SK-N-SH (cell line): ENCODE data around the gene PARN. TPM values are rescaled to one million over a fixed set of nuclear protein-coding genes. Genes with fewer than 3 reads are reported as not detected.
A peak's percentile ranks its signal among the peaks of the same experiment; 100 is the strongest.

ENCODE experiments used
- CTCF ChIA-PET: fragments of 300-600, 350-600 bp; formaldehyde crosslinking; extraction: SDS; loops from one replicate; lab custom pipeline; 2021; lab: Yijun Ruan, JAX
- POLR2A ChIA-PET: fragments of 350-600 bp; sonication (Branson Sonifier 250); formaldehyde crosslinking; extraction: SDS; loops from one replicate; lab custom pipeline; 2020; ENCODE audit warnings: antibody characterized with exemption, inconsistent platforms; lab: Yijun Ruan, JAX
- DNase-seq: peaks from one replicate; pipeline ENCODE4 v3.0.0; 2012
- H2AFZ ChIP-seq: fragments of 200-600 bp; sonication (generic); 2 replicates; pipeline ENCODE4 v1.8.1; 2016; ENCODE audit warnings: antibody characterized with exemption, mild to moderate bottlenecking, low read depth
- H3F3A ChIP-seq: fragments of 200-600 bp; sonication (generic); replicated peaks from 2 replicates; pipeline ENCODE3; 2016; ENCODE audit warnings: antibody characterized with exemption, mild to moderate bottlenecking; ENCODE audit not compliant: insufficient read depth
- H3K27ac ChIP-seq, 2 experiments: fragments of 200-500 bp in 1 of 2; fragments of 200-600 bp in 1 of 2; sonication (Bioruptor generic) in 1 of 2; sonication (generic), shearing (Covaris generic) in 1 of 2; 2 replicates each; pipeline versions ENCODE4 v1.5.1 to v1.6.1; 2014 to 2016; ENCODE audit warnings: low read depth in 2 of 2, inconsistent platforms in 1 of 2, low read length in 1 of 2, mild to moderate bottlenecking in 1 of 2, mixed read lengths in 1 of 2
- H3K27me3 ChIP-seq: fragments of 200-600 bp; sonication (generic), shearing (Covaris generic); 2 replicates; pipeline ENCODE4 v1.6.1; 2016; ENCODE audit warnings: mixed run types; ENCODE audit not compliant: insufficient read depth
- H3K36me3 ChIP-seq, 2 experiments: fragments of 200-500 bp in 1 of 2; fragments of 200-600 bp in 1 of 2; sonication (Bioruptor generic) in 1 of 2; sonication (generic) in 1 of 2; replicated peaks in 1 of 2; 2 replicates each; pipeline versions ENCODE3 to v1.5.1; 2014 to 2016; ENCODE audit warnings: low read length in 1 of 2, mild to moderate bottlenecking in 1 of 2; ENCODE audit not compliant: insufficient read depth in 2 of 2, control insufficient read depth in 1 of 2
- H3K4me1 ChIP-seq, 2 experiments: fragments of 200-500 bp in 1 of 2; fragments of 200-600 bp in 1 of 2; sonication (Bioruptor generic) in 1 of 2; sonication (generic), shearing (Covaris generic) in 1 of 2; 2 replicates each; pipeline versions ENCODE4 v1.5.1 to v1.6.1; 2014 to 2016; ENCODE audit warnings: low read depth in 1 of 2, low read length in 1 of 2, mixed run types in 1 of 2; ENCODE audit not compliant: insufficient read depth in 2 of 2, control insufficient read depth in 1 of 2
- H3K4me2 ChIP-seq: fragments of 200-600 bp; sonication (generic), shearing (Covaris generic); 2 replicates; pipeline ENCODE4 v1.6.1; 2017; ENCODE audit warnings: mixed run types
- H3K4me3 ChIP-seq, 2 experiments: fragments of 200-500 bp in 1 of 2; fragments of 200-600 bp in 1 of 2; sonication (Bioruptor generic) in 1 of 2; sonication (generic), shearing (Covaris generic) in 1 of 2; 2 replicates each; pipeline versions ENCODE4 v1.5.1 to v1.8.1; 2014 to 2016; ENCODE audit warnings: low read depth in 2 of 2, inconsistent platforms in 1 of 2, low read length in 1 of 2, mild to moderate bottlenecking in 1 of 2, mixed read lengths in 1 of 2, moderate library complexity in 1 of 2
- H3K79me2 ChIP-seq: fragments of 200-600 bp; sonication (generic); 2 replicates; pipeline ENCODE4 v1.8.1; 2017; ENCODE audit warnings: mild to moderate bottlenecking; ENCODE audit not compliant: insufficient read depth
- H3K9ac ChIP-seq: fragments of 200-600 bp; sonication (generic); 2 replicates; pipeline ENCODE4 v1.6.1; 2017; ENCODE audit warnings: mixed run types
- H3K9me2 ChIP-seq: fragments of 200-600 bp; sonication (generic); 2 replicates; pipeline ENCODE4 v1.6.1; 2017; ENCODE audit warnings: mixed run types
- H3K9me3 ChIP-seq: fragments of 200-600 bp; sonication (generic); 2 replicates; pipeline ENCODE4 v1.6.1; 2017; ENCODE audit warnings: mixed run types, mild to moderate bottlenecking, moderate library complexity
- H4K20me1 ChIP-seq: fragments of 200-600 bp; sonication (generic); 2 replicates; pipeline ENCODE4 v1.6.1; 2017; ENCODE audit warnings: mild to moderate bottlenecking, mixed run types; ENCODE audit not compliant: insufficient read depth
- CTCF ChIP-seq: fragments of 200-600 bp; sonication (generic); IDR thresholded peaks from 2 replicates; pipeline ENCODE4 v1.6.1; 2017; ENCODE audit warnings: antibody characterized with exemption, mild to moderate bottlenecking, moderate library complexity
- ELF1 ChIP-seq: IDR thresholded peaks from 2 replicates; pipeline ENCODE4 v1.4.0; 2012
- FOXM1 ChIP-seq: IDR thresholded peaks from 2 replicates; pipeline ENCODE4 v1.4.0; 2012; ENCODE audit warnings: low read depth, mild to moderate bottlenecking
- GATA2 ChIP-seq: sonication (generic); formaldehyde crosslinking; IDR thresholded peaks from 2 replicates; pipeline ENCODE4 v1.5.0; 2020; ENCODE audit warnings: mild to moderate bottlenecking, missing genetic modification reagents
- JUND ChIP-seq: IDR thresholded peaks from 2 replicates; pipeline ENCODE4 v1.4.0; 2012
- MEF2A ChIP-seq: IDR thresholded peaks from 2 replicates; pipeline ENCODE4 v1.4.0; 2012; ENCODE audit warnings: low read depth, borderline replicate concordance
- MXI1 ChIP-seq: IDR thresholded peaks from 2 replicates; pipeline ENCODE4 v1.6.1; 2012; ENCODE audit warnings: mild to moderate bottlenecking, low read depth, low read length, improper control_type of control experiment
- NFIC ChIP-seq: IDR thresholded peaks from 2 replicates; pipeline ENCODE4 v1.4.0; 2012; ENCODE audit warnings: borderline replicate concordance
- POLR2AphosphoS5 ChIP-seq: IDR thresholded peaks from 2 replicates; pipeline ENCODE4 v1.6.1; 2012; ENCODE audit warnings: low read depth, low read length
- RAD21 ChIP-seq: IDR thresholded peaks from 2 replicates; pipeline ENCODE4 v1.6.1; 2012; ENCODE audit warnings: mild to moderate bottlenecking, low read length
- RCOR1 ChIP-seq: fragments of 150-350 bp; IDR thresholded peaks from 2 replicates; pipeline ENCODE4 v1.6.1; 2017; ENCODE audit warnings: antibody characterized with exemption, low read length
- RFX5 ChIP-seq: IDR thresholded peaks from 2 replicates; pipeline ENCODE4 v1.6.1; 2012; ENCODE audit warnings: mild to moderate bottlenecking, improper control_type of control experiment, low read length
- SIN3A ChIP-seq: IDR thresholded peaks from 2 replicates; pipeline ENCODE4 v1.6.1; 2012; ENCODE audit warnings: low read depth, mild to moderate bottlenecking, low read length, moderate library complexity, borderline replicate concordance
- SMC3 ChIP-seq: IDR thresholded peaks from 2 replicates; pipeline ENCODE4 v1.6.1; 2012; ENCODE audit warnings: low read depth, low read length, improper control_type of control experiment
- TAF1 ChIP-seq: IDR thresholded peaks from 2 replicates; pipeline ENCODE4 v1.6.1; 2012; ENCODE audit warnings: low read depth, mild to moderate bottlenecking, low read length, moderate library complexity, borderline replicate concordance
- YY1 ChIP-seq: IDR thresholded peaks from 2 replicates; pipeline ENCODE4 v1.4.0; 2012; ENCODE audit warnings: low read depth, mild to moderate bottlenecking
- WGBS: methylation state at CpG from one replicate; pipeline ENCODE4 v1.1.6; 2017; ENCODE audit warnings: low lambda C conversion rate; 5-methylcytosine and 5-hydroxymethylcytosine counted together
- polyA plus RNA-seq, 3 experiments: library from polyadenylated mRNA; depleted of rRNA; stranded (reverse); fragments of >200 nt; gene quantifications; 2 replicates each; pipeline ENCODE4 v1.2.3, GENCODE V29; 2012
- TF ChIP-seq, protein P1 (sequence below): IDR thresholded peaks from 2 replicates; pipeline ENCODE4 v1.4.0; 2012; ENCODE audit warnings: low read depth, borderline replicate concordance
- TF ChIP-seq, protein P2 (sequence below): fragments of 150-350 bp; IDR thresholded peaks from 2 replicates; pipeline ENCODE4 v1.6.1; 2016; ENCODE audit warnings: mild to moderate bottlenecking, low read depth, low read length
- TF ChIP-seq, protein P3 (sequence below): IDR thresholded peaks from 2 replicates; pipeline ENCODE4 v1.4.0; 2012; ENCODE audit warnings: low read depth

The PARN gene
- polyA plus RNA-seq, 1 of the 3 experiments (the other 2 are of a cell fraction), result 20.5 TPM

DNA sequence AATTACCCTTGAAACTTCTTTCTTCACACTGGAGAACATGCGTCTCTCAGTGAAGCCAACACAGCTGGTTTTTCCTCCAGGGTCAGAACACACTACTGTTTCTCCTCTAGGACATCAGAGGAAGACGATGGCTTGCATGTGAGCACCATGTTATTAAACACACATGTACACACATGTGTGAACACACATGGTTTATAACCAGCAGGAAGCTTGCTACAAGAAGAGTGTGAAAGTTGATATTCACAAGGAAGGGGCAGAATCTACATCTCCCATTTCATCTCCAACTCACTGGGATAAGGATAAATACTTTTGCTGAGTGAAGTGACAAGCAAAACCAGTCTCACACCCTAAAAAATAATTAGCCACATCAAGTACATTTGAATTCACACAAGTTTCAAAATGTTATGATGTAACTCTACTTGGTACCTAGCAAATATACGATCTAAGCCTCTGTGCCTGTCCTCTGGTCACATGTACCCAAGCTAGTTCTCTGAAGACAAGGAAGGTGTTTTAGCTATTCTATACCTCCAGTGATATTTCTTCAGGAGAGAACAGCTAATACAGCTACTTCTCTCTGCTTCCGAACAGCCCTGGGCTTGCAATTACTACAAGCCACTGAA lies 127.7 kb downstream of the PARN start:
- H3K4me1 ChIP-seq, result peaks cover 23 to 32% of the 10 kb centered on the region in 2 experiments
- H3K9me2 ChIP-seq, result no peaks in the 10 kb centered on the region
- no peaks in the 10 kb centered on the region for H3K9me3 ChIP-seq
- DNase-seq, result no peak
- H3F3A ChIP-seq, result peaks cover 31% of the 10 kb centered on the region
- no peak overlapping the region for H3K9ac ChIP-seq
- POLR2A ChIA-PET, result no interaction called here
- 91% methylated on average over 4 of the region's 4 CpGs for WGBS
- H4K20me1 ChIP-seq, result no peaks in the 10 kb centered on the region
- no peak for TF ChIP-seq SMC3
- TF ChIP-seq TAF1, result no peak
- no peak for TF ChIP-seq POLR2AphosphoS5
- TF ChIP-seq, protein P1, sequence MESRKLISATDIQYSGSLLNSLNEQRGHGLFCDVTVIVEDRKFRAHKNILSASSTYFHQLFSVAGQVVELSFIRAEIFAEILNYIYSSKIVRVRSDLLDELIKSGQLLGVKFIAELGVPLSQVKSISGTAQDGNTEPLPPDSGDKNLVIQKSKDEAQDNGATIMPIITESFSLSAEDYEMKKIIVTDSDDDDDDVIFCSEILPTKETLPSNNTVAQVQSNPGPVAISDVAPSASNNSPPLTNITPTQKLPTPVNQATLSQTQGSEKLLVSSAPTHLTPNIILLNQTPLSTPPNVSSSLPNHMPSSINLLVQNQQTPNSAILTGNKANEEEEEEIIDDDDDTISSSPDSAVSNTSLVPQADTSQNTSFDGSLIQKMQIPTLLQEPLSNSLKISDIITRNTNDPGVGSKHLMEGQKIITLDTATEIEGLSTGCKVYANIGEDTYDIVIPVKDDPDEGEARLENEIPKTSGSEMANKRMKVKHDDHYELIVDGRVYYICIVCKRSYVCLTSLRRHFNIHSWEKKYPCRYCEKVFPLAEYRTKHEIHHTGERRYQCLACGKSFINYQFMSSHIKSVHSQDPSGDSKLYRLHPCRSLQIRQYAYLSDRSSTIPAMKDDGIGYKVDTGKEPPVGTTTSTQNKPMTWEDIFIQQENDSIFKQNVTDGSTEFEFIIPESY, result no peak
- TF ChIP-seq, protein P2, sequence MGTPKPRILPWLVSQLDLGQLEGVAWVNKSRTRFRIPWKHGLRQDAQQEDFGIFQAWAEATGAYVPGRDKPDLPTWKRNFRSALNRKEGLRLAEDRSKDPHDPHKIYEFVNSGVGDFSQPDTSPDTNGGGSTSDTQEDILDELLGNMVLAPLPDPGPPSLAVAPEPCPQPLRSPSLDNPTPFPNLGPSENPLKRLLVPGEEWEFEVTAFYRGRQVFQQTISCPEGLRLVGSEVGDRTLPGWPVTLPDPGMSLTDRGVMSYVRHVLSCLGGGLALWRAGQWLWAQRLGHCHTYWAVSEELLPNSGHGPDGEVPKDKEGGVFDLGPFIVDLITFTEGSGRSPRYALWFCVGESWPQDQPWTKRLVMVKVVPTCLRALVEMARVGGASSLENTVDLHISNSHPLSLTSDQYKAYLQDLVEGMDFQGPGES, result no peak
- TF ChIP-seq RFX5, result no peak
- no peak for TF ChIP-seq MEF2A
- TF ChIP-seq YY1, result no peak
- no peak for TF ChIP-seq NFIC
- TF ChIP-seq SIN3A, result no peak
- TF ChIP-seq JUND, result no peak
- no peak for TF ChIP-seq MXI1
- no peak for TF ChIP-seq FOXM1
- TF ChIP-seq, protein P3, sequence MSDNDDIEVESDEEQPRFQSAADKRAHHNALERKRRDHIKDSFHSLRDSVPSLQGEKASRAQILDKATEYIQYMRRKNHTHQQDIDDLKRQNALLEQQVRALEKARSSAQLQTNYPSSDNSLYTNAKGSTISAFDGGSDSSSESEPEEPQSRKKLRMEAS, result no peak
- no peak for TF ChIP-seq GATA2 (CRISPR knock-in tag)
- TF ChIP-seq RAD21, result no peak
- no peak for TF ChIP-seq RCOR1
- no peak for TF ChIP-seq CTCF
- TF ChIP-seq ELF1, result no peak
- TF ChIP-seq, all 33 proteins: peak for 0
- CTCF ChIA-PET, result interaction anchor here (2.6 kb wide), 1 partner anchor 15 kb away, joined by 8 read pairs; no protein-coding TSS in a partner anchor
- no peaks in the 10 kb centered on the region for H3K79me2 ChIP-seq
- H2AFZ ChIP-seq, result no peak overlapping the region
- H3K4me3 ChIP-seq, result no peak overlapping the region
- peak overlapping the region; percentile 65; the same call in 1 of the 2 replicates for H3K4me2 ChIP-seq
- no peaks in the 10 kb centered on the region for H3K27me3 ChIP-seq
- H3K27ac ChIP-seq, result peak overlapping the region; percentile 79 to 80
- no peaks in the 10 kb centered on the region for H3K36me3 ChIP-seq
